Right atrium auricular region (tissue), 2 donors: ENCODE results near the gene GPRASP2. TPM values are rescaled to one million over a fixed set of nuclear protein-coding genes. Genes with fewer than 3 reads are reported as not detected.

Experiments used
- DNase-seq: peaks from one replicate; pipeline ENCODE4 v3.0.0-alpha.2; 2019; ENCODE audit warnings: low spot score
- H3K27ac ChIP-seq, 2 donors: fragments of 200-600 bp; sonication (generic); 1 replicate in 1 of 2; 2 replicates in 1 of 2; pipeline ENCODE4 v1.5.1; 2016 to 2019
- H3K27me3 ChIP-seq, 2 donors: fragments of 200-600 bp; sonication (generic); one replicate each; pipeline versions ENCODE4 v1.5.1 to v1.6.0; 2017 to 2019
- H3K36me3 ChIP-seq: fragments of 200-600 bp; sonication (generic); one replicate; pipeline ENCODE4 v1.5.1; 2016
- H3K4me1 ChIP-seq, 2 donors: fragments of 200-600 bp; sonication (generic); one replicate each; pipeline versions ENCODE4 v1.5.1 to v1.6.0; 2017 to 2019
- H3K4me3 ChIP-seq, 2 donors: fragments of 200-600 bp; sonication (generic); 1 replicate in 1 of 2; 2 replicates in 1 of 2; pipeline ENCODE4 v1.5.1; 2017 to 2019; ENCODE audit warnings: mild to moderate bottlenecking in 1 of 2, moderate library complexity in 1 of 2
- H3K9me3 ChIP-seq, 2 donors: fragments of 200-600 bp; sonication (generic); one replicate each; pipeline ENCODE4 v1.5.1; 2019
- total RNA-seq, 2 donors: library from RNA; depleted of rRNA; stranded (reverse); fragments of >200 nt; gene quantifications; one replicate each; pipeline ENCODE4 v1.1.0, GENCODE V29; 2016
- TF ChIP-seq, protein P1 (sequence below), 2 donors: fragments of 200-600 bp; sonication (generic); IDR thresholded peaks; one replicate each; pipeline ENCODE4 v1.5.1; 2019; ENCODE audit warnings: antibody characterized with exemption in 2 of 2

The GPRASP2 gene
- total RNA-seq, 2 donors from 2014 or later: 14.8 to 21.9 TPM

- Histone ChIP-seq H3K36me3 (no peaks in the 10 kb centered on the region), H3K27me3 (no peaks in the 10 kb centered on the region), H3K9me3 (peaks cover 0 to 7% of the 10 kb centered on the region in 2 donors), H3K27ac (no peak overlapping the region), H3K4me1 (no peaks in the 10 kb centered on the region), H3K4me3 (no peak overlapping the region)
- DNase-seq: no peak
- TF ChIP-seq, protein P1, sequence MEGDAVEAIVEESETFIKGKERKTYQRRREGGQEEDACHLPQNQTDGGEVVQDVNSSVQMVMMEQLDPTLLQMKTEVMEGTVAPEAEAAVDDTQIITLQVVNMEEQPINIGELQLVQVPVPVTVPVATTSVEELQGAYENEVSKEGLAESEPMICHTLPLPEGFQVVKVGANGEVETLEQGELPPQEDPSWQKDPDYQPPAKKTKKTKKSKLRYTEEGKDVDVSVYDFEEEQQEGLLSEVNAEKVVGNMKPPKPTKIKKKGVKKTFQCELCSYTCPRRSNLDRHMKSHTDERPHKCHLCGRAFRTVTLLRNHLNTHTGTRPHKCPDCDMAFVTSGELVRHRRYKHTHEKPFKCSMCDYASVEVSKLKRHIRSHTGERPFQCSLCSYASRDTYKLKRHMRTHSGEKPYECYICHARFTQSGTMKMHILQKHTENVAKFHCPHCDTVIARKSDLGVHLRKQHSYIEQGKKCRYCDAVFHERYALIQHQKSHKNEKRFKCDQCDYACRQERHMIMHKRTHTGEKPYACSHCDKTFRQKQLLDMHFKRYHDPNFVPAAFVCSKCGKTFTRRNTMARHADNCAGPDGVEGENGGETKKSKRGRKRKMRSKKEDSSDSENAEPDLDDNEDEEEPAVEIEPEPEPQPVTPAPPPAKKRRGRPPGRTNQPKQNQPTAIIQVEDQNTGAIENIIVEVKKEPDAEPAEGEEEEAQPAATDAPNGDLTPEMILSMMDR (IDR thresholded peaks at IDR 0.05): no peak
Measured at GRCh38 chrX:102694749-102695148, 17.5 kb upstream of the GPRASP2 start.

- H3K36me3 ChIP-seq: no peaks in the 10 kb centered on the region
- H3K4me1 ChIP-seq: no peaks in the 10 kb centered on the region
- H3K9me3 ChIP-seq: peaks cover 0 to 7% of the 10 kb centered on the region in 2 donors
- TF ChIP-seq, protein P1 (IDR thresholded peaks at IDR 0.05): no peak
- H3K4me3 ChIP-seq: no peak overlapping the region
- H3K27ac ChIP-seq: no peak overlapping the region
- H3K27me3 ChIP-seq: no peaks in the 10 kb centered on the region
- no peak for DNase-seq
Measured at GRCh38 chrX:102696306-102696705, 15.9 kb upstream of the GPRASP2 start.

- Histone ChIP-seq H3K27ac (no peak overlapping the region), H3K27me3 (no peaks in the 10 kb centered on the region), H3K4me3 (no peak overlapping the region), H3K4me1 (no peaks in the 10 kb centered on the region), H3K9me3 (no peaks in the 10 kb centered on the region), H3K36me3 (no peaks in the 10 kb centered on the region)
- DNase-seq: no peak
- TF ChIP-seq, protein P1 (IDR thresholded peaks at IDR 0.05): no peak
Measured at GRCh38 chrX:102697494-102697893, 14.8 kb upstream of the GPRASP2 start.

GRCh38 chrX:102708900-102709299 is 3.3 kb upstream of the GPRASP2 start:
- no peak overlapping the region for H3K4me3 ChIP-seq

GRCh38 chrX:102711872-102712215 is 404 bp upstream of the GPRASP2 start:
- Histone ChIP-seq H3K9me3 (no peaks in the 10 kb centered on the region), H3K27me3 (no peaks in the 10 kb centered on the region), H3K4me1 (no peaks in the 10 kb centered on the region), H3K36me3 (no peaks in the 10 kb centered on the region), H3K4me3 (peak overlapping the region; percentile 59 to 66), H3K27ac (peak overlapping the region in 1 of 2 donors; percentile 84)
- TF ChIP-seq, protein P1 (IDR thresholded peaks at IDR 0.05): no peak
- DNase-seq: no peak

More at GRCh38 chrX:102708900-102709299, 3.3 kb upstream of the GPRASP2 start:
- Histone ChIP-seq H3K9me3 (no peaks in the 10 kb centered on the region), H3K27me3 (no peaks in the 10 kb centered on the region), H3K36me3 (no peaks in the 10 kb centered on the region), H3K27ac (no peak overlapping the region), H3K4me1 (no peaks in the 10 kb centered on the region)
- TF ChIP-seq, protein P1 (IDR thresholded peaks at IDR 0.05): no peak
- no peak for DNase-seq

DNA sequence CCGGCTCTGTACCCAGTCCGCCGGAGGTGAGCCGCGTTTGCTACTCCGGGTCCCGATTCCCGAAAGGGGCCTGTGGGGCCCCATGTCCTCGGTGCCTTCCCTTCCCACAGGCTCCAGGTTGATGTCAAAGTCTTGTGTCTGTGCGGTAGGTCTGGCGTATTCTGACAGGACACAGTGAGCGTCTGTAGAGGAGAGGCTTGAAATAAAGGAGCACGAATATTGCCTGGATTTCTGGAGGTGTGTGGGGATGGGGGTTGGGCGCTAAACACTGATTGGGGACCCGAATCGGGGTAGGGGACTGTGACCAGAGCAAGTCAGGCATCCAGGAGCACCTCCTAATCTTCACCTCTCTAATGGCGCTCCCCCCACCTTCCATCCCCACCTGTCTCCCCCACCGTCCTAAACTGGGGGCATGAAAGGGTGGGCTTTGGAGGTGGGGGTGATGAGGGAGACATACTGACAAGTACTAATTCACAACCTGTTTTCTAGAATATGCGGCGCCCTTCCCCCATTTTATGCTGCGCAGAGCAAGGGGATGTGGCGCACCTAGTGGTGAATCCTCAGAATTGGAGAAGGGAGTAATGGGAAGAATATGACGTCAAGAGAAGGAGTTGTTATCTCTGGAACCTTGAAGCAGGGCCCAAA is 855 bp downstream of the GPRASP2 start:
- Histone ChIP-seq H3K27ac (peak overlapping the region; percentile 76 to 84), H3K4me1 (no peaks in the 10 kb centered on the region), H3K36me3 (no peaks in the 10 kb centered on the region), H3K27me3 (no peaks in the 10 kb centered on the region), H3K4me3 (peak overlapping the region; percentile 59 to 66), H3K9me3 (no peaks in the 10 kb centered on the region)
- peak; percentile 74 for DNase-seq
- TF ChIP-seq, protein P1 (IDR thresholded peaks at IDR 0.05): peak; percentile 53 to 66
